Activated CD4-positive, CD25-positive, alpha-beta regulatory T cell treated with anti-CD3 and anti-CD28 coated beads, Interleukin-2, amount 50 U/mL, for 72 hours (primary cell): ENCODE measurements around the gene AMER3.

Source experiments
- DNase-seq: peaks from one replicate; pipeline ENCODE4 v3.0.0; 2021

AMER3 gene

DNA sequence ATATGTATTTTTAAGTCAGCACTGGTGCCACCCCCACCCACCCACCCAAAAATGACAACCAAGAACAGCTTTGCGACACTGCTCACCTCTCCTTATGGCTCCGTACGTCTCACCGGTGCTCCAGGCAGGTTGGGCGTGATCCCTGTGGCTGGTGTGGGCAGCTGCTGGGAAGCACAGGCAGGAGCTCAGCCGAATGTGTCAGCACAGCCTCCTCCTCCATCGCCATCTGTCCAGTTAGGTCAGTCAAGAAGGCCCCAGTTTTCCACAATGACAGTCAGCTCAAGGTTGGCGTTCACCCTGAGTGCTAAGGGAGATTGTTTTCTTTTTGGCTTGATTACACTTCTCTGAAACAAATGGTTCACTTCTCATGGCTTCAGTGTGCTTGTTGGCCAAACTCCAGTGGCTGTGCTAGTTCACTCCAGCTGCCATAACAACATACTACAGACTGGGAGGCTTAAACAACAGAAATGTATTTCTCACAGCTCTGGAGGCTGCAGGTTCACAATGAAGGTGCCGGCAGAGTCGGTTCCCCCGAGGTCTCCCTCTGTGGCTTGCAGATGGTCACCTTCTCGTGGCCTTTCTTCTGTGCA lies 30.2 kb downstream of the AMER3 start:
- DNase-seq = no peak

DNA sequence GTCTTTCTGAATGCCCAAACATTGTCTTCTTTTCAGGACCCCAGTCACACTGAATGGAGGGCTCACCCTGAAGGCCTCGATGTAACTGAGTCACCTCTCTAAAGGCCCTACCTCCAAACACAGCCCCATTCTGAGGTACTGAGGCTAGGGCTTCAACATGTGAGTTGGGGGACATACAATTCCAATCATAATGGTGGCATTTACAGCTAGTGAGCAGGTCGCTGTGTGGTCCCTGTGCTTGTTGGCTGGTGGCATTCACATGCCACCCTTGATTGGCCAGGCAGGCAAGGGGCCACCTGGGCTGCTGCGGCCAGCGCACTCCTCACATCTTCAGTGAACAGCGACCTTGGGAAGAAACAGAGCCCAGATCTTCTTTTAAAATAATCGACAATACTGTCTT lies 30.7 kb downstream of the AMER3 start:
- DNase-seq = no peak

DNA sequence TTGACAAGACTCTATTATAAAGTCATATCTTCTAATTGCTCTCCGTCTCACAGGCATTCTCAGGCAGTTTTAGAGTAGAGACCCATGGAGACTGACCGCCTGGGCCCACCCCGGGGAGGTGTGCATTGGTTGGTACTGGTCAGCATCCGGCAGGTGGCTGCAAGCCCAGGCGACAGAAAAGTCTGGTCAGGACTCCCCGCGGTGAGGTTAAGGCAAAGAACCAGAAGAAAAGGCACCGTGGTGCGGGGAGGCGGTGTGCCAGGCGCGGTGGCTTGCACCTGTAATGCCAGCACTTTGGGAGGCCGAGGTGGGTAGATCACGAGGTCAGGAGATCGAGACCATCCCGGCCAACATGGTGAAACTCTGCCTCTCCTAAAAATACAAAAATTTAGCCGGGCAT lies 32.5 kb downstream of the AMER3 start:
- DNase-seq = no peak

DNA sequence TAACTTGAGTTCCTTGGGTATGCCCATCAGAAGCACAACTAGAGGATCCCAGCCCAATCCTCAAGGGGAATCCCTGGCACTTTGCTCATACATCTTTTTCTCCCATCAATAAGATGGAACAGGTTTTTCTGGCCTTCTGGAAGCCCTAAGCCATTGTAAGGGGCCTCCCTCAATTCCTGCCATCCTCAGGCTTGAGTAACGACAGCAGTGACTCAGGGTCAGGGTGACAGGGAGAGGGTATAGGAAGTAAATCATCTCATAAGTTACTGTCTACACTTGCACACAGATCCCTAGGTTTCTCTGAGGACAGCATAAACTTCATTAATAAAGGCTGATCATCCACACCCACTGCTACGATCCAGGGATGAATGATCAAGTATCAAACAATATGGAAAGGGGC lies 35.0 kb downstream of the AMER3 start:
- DNase-seq = no peak

DNA sequence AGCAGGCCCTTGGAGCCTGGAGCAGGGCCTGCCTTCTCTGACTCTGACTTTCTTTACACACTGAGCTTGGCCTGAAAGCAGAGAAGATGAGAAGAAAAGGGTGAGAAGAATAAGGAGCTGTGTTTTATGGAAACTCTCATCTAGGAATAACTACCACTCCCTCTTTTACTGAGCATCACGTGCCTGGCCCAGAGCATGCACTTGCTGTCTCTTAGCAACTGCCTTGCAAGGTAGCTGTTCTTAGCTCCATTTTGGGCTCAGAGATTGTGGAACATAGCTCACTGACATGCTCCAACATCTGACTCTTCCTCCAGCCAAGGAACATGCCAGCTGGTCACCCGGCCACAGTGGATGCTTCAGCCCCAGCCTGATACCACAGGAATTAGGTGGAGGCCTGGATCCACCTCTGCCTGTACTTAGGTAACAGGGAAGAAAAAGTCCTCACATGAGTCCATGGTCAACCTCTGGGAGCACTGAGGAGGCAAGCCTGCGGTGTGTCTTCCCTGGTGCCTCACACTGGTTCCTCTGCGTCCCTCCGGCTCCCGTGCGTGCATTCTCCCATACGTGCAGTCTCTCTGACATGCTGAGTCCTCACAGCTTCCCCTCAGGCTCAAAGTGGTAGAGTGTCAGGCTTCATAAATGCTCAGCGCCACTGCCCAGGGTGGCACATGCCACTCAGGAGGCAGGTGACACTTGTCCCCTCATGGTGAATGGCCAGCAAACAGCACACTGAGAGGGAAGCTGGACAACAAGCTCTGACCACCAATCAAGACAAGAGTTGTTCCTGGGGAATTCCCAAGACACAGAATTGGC lies 35.7 kb downstream of the AMER3 start:
- DNase-seq = no peak

DNA sequence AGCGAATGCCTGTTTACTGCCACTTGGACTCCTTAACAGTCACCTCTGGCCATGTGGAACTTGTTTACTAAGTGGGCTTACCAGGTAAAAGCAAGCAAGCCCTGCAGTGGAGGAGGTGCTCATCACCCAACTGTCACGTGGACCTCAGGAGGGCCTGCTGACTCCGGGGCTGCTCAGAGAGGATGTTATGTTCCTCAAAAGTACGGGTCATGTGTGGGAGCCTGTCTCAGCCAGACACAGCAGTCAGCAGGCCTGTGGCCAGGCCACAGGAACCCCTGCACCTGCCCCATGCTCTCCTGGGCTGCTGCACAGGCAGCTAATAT lies 36.2 kb downstream of the AMER3 start:
- DNase-seq = no peak

DNA sequence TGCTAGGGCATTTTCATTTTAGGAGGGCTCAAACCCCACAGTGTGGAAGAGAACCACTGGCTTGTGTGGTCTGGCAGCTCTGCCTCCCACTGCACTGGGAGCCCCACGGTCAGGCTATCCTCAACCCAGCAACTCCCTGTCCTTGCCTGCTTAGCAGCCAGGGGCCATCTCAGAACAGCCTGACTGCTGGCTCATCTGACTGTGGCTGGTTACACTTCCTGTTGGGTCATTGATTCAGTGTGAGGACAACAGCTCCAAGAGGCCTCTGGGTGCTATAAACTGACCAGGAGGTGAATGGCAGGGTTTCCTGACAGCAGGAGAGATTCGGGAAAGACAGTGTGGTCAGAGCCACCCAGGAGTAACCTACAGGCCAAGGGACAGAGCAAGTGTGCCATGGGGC lies 40.1 kb downstream of the AMER3 start:
- DNase-seq = no peak

DNA sequence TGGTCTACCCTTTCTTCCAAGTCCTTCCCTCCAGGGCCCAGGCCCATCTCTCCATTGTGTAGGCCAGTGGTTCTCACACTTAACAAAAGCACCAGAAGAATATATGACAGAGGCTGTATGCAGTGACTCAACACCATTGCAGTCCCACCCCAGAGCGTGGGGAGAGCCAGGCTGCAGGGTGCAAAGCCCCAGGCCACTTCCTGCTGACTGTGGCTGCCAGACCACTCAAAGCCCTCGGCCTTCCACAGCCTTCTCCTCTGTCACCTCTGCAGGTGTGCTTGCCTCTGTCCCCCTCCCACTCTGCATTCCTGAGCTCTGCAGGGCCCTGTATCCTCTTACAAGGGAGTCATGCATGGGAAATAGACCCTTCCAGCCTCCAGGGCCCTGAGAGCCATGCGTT lies 41.0 kb downstream of the AMER3 start:
- DNase-seq = no peak

DNA sequence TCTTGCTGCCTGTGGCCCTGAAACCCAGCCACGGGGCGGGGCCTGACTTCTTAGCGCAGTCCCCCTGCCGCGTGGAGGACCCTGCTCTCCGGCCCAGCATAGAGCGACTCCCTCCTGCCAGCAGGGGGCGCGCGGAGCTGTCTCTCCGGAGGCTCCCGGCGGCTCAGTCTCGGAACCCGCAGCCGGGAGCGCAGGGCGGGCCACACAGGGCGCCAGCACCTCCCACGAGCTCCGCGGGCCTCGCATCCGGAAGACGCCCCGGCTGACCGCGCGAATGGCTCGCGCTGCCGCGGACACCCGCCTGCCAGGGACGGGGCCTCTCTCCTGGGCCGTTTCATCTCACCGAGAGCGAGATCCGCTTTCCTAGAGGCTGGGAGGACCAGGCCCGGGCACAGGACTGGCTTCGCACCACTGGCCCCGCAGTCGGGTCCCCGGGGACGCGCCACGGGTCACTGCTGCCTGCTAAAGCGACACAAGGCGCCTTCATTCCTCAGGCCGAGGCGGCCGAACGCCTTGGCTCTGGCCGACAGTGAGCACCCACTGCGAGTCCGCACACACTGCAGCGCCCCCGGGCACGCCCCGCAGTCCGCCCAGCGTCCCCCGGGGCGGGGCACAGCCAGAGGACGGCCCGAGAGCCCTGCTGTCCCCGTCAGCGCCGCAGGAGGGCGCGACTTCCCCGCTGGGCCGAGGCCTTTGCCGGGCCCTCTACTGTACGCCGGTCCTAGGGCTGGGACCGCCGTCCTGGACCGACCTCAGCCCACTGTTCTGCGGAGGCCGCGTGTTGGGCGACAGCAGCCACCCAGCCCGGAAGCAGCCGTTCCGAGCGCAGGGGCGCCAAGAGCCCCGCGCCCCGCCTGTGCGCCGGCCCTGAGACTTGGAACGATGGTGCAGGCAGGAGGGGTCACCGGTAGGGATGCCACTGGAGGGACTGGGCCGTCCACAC lies 42.4 kb downstream of the AMER3 start:
- DNase-seq = peak; percentile 95

DNA sequence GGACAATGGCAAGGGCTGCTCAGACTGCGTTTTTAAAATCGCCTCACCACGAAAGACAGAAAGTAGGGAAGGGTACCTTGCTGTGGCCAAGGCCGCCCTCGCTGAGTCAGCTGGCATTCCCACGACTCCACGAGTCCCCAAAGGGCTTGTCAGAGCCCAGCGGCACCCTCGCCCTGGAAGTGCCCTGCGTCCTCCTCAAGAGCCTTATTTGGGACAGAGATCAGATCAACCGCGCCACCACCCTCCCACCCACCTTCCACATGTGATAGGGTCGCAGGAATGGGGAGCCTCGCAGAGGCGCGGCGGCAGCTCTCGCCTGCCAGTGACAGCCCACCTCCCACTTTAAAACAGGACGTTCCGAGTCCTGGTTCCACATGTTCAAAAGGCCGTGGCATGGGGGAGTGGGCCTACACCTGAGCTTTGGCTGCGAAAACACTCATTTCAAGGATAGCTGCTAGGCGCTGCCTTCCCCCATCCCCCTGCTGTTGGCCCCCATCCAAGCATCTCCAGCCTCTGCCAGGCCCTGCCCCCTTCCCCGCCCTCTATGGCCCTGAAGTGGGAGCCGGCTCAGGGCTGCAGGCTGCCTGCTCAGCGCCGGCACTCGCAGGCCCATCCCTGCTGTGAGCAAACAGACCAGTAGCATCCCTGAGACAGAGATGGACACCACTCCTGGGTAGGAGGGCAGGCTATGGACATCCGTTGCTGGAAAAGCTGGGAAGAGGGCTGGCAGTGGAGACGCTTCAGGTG lies 43.3 kb downstream of the AMER3 start:
- no peak for DNase-seq

DNA sequence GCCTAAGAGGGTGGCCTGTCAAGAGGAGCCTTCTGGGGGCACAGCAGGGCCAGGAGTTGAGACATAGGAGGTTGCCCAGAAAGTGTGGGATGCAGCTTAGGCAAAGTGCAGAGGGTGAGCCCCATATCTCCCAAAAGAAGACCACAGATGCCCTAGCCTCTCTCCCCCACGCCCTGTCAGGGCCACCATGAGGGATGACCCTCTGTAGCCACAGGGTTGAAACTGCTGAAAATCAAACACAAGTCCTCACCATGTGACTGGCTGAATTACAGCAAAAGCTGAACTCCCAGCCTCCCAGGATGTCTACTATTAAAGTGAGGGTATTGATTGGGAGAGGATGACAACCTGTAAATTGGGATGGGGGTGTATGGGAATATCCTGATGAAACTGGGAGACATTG lies 44.0 kb downstream of the AMER3 start:
- DNase-seq = no peak

DNA sequence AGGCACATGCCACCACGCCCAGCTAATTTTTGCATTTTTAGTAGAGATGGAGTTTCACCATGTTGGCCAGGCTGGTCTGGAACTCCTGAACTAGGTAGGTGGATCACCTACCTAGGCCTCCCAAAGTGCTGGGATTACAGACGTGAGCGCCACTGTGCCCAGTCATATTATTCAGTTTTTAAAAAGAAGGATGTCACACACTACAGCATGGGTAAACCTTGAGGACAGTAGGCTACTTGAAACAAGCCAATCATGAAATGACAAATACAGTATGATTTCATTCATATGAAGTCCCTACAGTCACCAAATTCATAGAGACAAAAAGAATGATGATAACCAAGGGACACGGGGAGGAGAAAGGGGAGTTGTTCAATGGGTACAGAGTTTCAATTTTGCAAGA lies 50.3 kb downstream of the AMER3 start:
- DNase-seq = no peak

DNA sequence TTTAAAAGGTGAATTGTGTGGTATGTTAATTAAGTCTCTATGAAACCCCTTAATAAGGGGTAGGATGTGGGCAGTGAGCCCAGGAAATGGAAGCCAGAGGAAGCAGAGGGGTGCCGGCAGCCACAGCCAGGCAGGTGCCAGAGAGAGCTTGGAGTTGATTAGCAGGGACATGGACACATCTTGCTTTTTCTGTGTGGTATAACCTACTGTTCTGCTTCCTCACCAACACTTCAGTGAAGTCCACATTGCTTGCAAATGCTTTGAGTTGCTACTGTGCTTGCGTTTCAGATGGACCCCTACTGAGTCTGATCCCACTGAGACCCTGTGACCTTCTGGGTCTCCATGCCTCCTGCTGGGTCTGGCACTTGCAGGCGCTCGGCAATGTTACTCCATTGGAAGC lies 51.0 kb downstream of the AMER3 start:
- no peak for DNase-seq

DNA sequence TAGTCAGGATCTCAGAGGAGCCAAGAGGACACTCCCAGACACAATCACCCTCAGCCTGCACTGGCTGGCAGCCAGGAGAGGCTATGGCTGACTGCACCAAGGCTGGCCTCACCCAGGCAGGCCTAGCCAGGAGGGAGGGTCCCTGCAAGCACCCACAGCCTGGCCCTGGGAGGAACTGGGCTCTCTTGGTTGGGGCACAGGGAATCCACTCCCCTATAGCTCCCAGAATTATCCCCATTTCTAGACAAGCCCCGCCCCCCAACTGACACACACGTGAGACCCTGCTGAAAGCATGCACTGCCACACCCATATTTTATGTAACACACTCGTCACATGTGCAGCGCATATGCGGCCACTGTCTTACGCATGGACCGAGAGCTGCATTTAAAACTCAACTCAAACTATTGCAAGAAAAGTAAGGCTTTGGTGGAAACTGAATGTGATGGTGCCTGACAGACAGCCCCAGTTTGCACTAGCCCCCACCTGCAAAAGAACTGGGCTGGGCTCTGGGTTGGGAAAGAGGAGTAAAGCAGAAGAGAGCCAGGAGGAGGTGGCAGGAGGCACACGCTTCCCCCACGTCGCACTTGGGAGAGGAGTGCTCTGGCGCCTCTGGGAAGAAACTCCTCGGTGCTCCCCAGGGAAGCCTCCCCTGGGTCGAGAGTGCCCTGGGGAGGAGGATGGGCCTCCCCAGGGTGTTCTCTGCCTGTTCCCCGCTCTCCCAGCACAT lies 52.5 kb downstream of the AMER3 start:
- DNase-seq = no peak

DNA sequence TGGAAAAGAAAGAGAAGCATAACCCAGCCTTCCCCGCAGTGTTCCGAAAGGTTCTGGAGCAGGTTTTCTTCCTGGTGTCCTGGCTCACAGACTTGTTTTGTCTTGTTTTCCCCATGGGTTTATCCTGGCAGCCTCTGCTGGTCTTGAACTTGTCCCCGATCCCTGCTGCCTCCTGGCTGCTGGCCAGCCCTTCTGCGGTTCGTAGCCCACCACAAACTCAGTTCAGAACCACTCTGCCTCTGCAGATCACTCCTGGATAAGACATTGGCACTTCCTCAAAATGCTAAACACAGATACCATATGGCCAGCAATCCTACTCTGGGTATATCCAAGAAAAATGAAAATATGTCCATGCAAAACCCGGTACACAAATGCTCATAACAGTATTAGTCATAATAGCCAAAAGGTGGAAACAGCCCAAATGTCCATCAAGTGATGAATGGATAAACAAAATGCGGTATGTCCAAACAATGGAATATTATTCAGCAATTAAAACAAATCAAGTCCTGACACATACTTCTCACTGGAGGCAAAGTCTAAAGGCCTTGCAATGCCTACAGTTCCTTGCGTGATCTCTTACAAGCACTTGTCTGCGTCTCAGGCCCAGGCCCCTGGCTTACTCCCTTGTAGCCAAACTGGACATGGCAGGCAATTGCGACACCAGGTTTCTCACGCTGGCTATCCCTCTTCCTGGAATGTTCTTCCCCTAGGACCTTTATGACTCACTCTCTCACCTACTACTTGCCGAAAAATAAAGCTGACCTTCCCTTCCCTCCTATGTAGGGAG lies 53.3 kb downstream of the AMER3 start:
- no peak for DNase-seq

DNA sequence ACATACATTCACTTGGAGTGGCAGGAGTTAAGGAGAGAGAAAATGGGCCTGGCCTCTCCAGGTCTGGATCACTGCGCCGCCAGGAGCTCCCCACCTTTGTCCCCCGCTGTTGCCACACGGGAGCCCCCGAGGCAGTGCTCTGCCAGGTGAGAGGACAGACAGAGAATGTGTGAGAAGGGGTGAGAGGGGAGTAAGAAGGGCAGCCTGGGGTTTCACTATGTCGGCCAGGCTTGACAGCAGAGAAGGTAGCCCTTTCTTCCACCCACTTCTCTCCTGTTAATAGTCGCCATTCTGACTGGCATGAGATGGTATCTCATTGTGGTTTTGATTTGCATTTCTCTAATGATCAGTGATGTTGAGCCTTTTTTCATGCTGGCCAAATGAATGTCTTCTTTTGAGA lies 55.1 kb downstream of the AMER3 start:
- no peak for DNase-seq

DNA sequence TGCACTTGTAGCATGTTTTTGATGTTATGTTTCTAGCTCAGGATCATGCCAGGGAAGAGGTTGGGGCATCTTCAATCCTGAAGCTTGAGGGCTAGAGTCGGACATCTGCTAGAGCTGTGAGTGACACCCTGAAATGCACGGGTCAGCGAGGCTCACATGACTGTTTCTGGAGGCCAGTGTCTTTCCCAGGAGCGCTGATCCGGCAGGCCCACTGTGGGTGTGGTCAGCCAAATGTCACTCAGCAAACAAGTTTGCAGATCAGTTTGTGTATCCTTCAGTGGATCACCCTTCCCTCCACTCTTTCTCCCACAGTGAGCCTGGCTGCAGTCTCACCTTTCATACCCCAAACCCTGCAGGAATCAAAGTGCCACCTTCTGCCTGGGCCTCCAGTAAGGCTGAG lies 58.4 kb downstream of the AMER3 start:
- DNase-seq = no peak

DNA sequence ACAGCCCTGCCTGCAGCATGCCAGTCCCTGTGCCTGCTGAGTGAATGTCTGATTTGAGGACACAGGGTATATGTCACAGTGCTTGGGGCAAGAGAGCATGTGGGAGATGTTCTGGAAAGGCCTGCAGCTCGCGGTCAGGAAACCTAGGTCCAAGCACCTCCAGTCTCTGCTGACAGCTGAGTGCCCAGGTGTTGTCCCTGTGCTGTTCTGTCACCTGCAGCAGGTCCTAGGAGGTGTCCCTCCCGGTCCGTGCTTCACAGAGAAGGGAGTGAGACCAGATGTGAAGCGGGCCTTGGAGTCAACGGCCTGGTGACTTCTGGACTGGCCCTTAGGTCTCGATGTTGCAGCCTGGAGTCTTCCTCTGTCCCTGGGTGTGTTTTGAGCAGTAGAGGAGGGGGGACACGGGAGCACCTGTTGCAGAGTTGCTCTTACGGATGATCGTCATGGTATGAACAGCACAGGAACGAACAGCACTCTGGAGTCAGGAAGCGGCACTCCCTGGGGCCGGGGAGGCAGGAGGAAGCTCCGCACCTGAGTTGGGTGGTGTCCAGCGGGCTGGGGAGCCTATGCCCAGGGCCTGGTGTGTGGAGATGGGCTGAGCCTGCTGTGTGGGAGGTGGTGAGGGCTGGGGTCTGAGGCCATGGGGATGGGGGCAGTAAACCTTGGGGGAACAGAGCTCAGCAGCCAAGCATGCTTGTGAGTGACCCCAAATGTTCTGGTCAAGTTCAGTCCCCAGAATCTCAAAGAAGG lies 59.8 kb downstream of the AMER3 start:
- no peak for DNase-seq
